ENCODE measurements around the gene PCBD1.
"Not testable (repeated sequence)": the region's sequence is repeated elsewhere in the genome, so short reads cannot be mapped to it uniquely, and the experiment has no call there.

PCBD1 gene

GRCh38 chr10:70887804-70888800 is at the start of gene PCBD1:
TSS of gene PCBD1 (minus strand) at chr10:70888565. CDS start at chr10:70888533, 32 bp downstream.
- peak; percentile 67 to 73 for DNase-seq

- no peak for DNase-seq
Measured at GRCh38 chr10:70937661-70938060, 49.3 kb upstream of the PCBD1 start.

- DNase-seq: no peak
Measured at GRCh38 chr10:70936111-70936510, 47.7 kb upstream of the PCBD1 start.

- DNase-seq: no peak
Measured at GRCh38 chr10:70935631-70936030, 47.3 kb upstream of the PCBD1 start.

- DNase-seq: no peak
Measured at GRCh38 chr10:70935125-70935625, 46.8 kb upstream of the PCBD1 start.

GRCh38 chr10:70934701-70935100 is 46.3 kb upstream of the PCBD1 start:
- no peak for DNase-seq

- no peak for DNase-seq
Measured at GRCh38 chr10:70932392-70933196, 44.2 kb upstream of the PCBD1 start.

GRCh38 chr10:70931168-70931815 is 42.9 kb upstream of the PCBD1 start:
- no peak for DNase-seq

GRCh38 chr10:70930263-70931000 is 42.1 kb upstream of the PCBD1 start:
- DNase-seq: no peak

- no peak for DNase-seq
Measured at GRCh38 chr10:70928140-70928539, 39.8 kb upstream of the PCBD1 start.

- DNase-seq: no peak
Measured at GRCh38 chr10:70927189-70927943, 39.0 kb upstream of the PCBD1 start.

GRCh38 chr10:70926226-70927000 is 38.0 kb upstream of the PCBD1 start:
- DNase-seq: no peak

- peak; percentile 38 to 40 for DNase-seq
Measured at GRCh38 chr10:70925377-70926225, 37.2 kb upstream of the PCBD1 start.

- DNase-seq: no peak
Measured at GRCh38 chr10:70923696-70924095, 35.3 kb upstream of the PCBD1 start.

- no peak for DNase-seq
Measured at GRCh38 chr10:70921285-70921684, 32.9 kb upstream of the PCBD1 start.

- DNase-seq: no peak
Measured at GRCh38 chr10:70920519-70920918, 32.2 kb upstream of the PCBD1 start.

- DNase-seq: not testable (repeated sequence)
Measured at GRCh38 chr10:70919906-70920305, 31.5 kb upstream of the PCBD1 start.

- no peak for DNase-seq
Measured at GRCh38 chr10:70918851-70919530, 30.6 kb upstream of the PCBD1 start.

- no peak for DNase-seq
Measured at GRCh38 chr10:70917635-70918034, 29.3 kb upstream of the PCBD1 start.
